ENCODE results near the gene CARD11. TPM values are rescaled to one million over a fixed set of nuclear protein-coding genes. Genes with fewer than 3 reads are reported as not detected.

CARD11 gene
- total RNA-seq, 2 donors from 2014 or later: 3.7 to 4.4 TPM

GRCh38 chr7:2997014-2997413 lies 46.7 kb downstream of the CARD11 start:
- no peak overlapping the region for H3K27ac ChIP-seq
- no peaks in the 10 kb centered on the region for H3K9me3 ChIP-seq
- H3K4me3 ChIP-seq: no peak overlapping the region
- H3K27me3 ChIP-seq (replicated peaks; ENCODE audit: insufficient read depth): no peaks in the 10 kb centered on the region
- DNase-seq (ENCODE audit: low spot score) (no peak), ATAC-seq (ENCODE audit: insufficient number of reproducible peaks, low FRiP score, low read depth) (no peak)
- H3K4me1 ChIP-seq (ENCODE audit: control insufficient read depth in 1 of 2, low read depth in 2 of 2): no peaks in the 10 kb centered on the region
- no peak for TF ChIP-seq CTCF (IDR thresholded peaks at IDR 0.05)
- no peaks in the 10 kb centered on the region for H3K36me3 ChIP-seq

GRCh38 chr7:2996141-2996540 lies 47.5 kb downstream of the CARD11 start:
- Histone ChIP-seq H3K27ac (no peak overlapping the region), H3K27me3 (replicated peaks; ENCODE audit: insufficient read depth) (no peaks in the 10 kb centered on the region), H3K36me3 (no peaks in the 10 kb centered on the region), H3K4me1 (ENCODE audit: control insufficient read depth in 1 of 2, low read depth in 2 of 2) (no peaks in the 10 kb centered on the region), H3K9me3 (no peaks in the 10 kb centered on the region), H3K4me3 (no peak overlapping the region)
- ATAC-seq (ENCODE audit: insufficient number of reproducible peaks, low FRiP score, low read depth): no peak
- DNase-seq (ENCODE audit: low spot score): no peak
- TF ChIP-seq CTCF (IDR thresholded peaks at IDR 0.05): no peak

GRCh38 chr7:2993868-2994267 lies 49.8 kb downstream of the CARD11 start:
- Histone ChIP-seq H3K4me3 (no peak overlapping the region), H3K4me1 (ENCODE audit: control insufficient read depth in 1 of 2, low read depth in 2 of 2) (no peaks in the 10 kb centered on the region), H3K27me3 (replicated peaks; ENCODE audit: insufficient read depth) (no peaks in the 10 kb centered on the region), H3K27ac (no peak overlapping the region), H3K9me3 (no peaks in the 10 kb centered on the region), H3K36me3 (no peaks in the 10 kb centered on the region)
- DNase-seq (ENCODE audit: low spot score) (no peak), ATAC-seq (ENCODE audit: insufficient number of reproducible peaks, low FRiP score, low read depth) (no peak)
- TF ChIP-seq CTCF (IDR thresholded peaks at IDR 0.05): no peak

- Histone ChIP-seq H3K4me3 (no peak overlapping the region), H3K27me3 (replicated peaks; ENCODE audit: insufficient read depth) (no peaks in the 10 kb centered on the region), H3K9me3 (no peaks in the 10 kb centered on the region), H3K36me3 (no peaks in the 10 kb centered on the region), H3K4me1 (ENCODE audit: control insufficient read depth in 1 of 2, low read depth in 2 of 2) (no peaks in the 10 kb centered on the region), H3K27ac (no peak overlapping the region)
- no peak for TF ChIP-seq CTCF (IDR thresholded peaks at IDR 0.05)
- DNase-seq (ENCODE audit: low spot score): no peak
- ATAC-seq (ENCODE audit: insufficient number of reproducible peaks, low FRiP score, low read depth): no peak
Measured at GRCh38 chr7:2993396-2993795, 50.3 kb downstream of the CARD11 start.

- no peaks in the 10 kb centered on the region for H3K27me3 ChIP-seq (replicated peaks; ENCODE audit: insufficient read depth)
- H3K27ac ChIP-seq: no peak overlapping the region
- H3K4me1 ChIP-seq (ENCODE audit: control insufficient read depth in 1 of 2, low read depth in 2 of 2): no peaks in the 10 kb centered on the region
- no peak for TF ChIP-seq CTCF (IDR thresholded peaks at IDR 0.05)
- DNase-seq (ENCODE audit: low spot score) (no peak), ATAC-seq (ENCODE audit: insufficient number of reproducible peaks, low FRiP score, low read depth) (no peak)
- no peak overlapping the region for H3K4me3 ChIP-seq
- H3K36me3 ChIP-seq: no peaks in the 10 kb centered on the region
- H3K9me3 ChIP-seq: no peaks in the 10 kb centered on the region
Measured at GRCh38 chr7:2990949-2991470, 52.7 kb downstream of the CARD11 start.
